HepG2 (cell line): ENCODE measurements around the gene RSPH9. TPM values are rescaled to one million over a fixed set of nuclear protein-coding genes. Genes with fewer than 3 reads are reported as not detected.

Source experiments
- ATF4 ChIP-seq, 2 experiments: fragments of 450-650 bp in 1 of 2; sonication (generic) in 1 of 2; formaldehyde crosslinking; IDR thresholded peaks; 2 replicates each; pipeline versions ENCODE4 v1.5.0 to v1.8.0; 2020 to 2022; ENCODE audit warnings: mild to moderate bottlenecking in 1 of 2, missing genetic modification reagents in 1 of 2
- HMGXB3 ChIP-seq: sonication (generic); formaldehyde crosslinking; IDR thresholded peaks from 2 replicates; pipeline ENCODE4 v1.4.0; 2020; ENCODE audit warnings: missing genetic modification reagents, borderline replicate concordance
- HNF1B ChIP-seq: sonication (generic); formaldehyde crosslinking; IDR thresholded peaks from 2 replicates; pipeline ENCODE4 v1.5.1; 2020; ENCODE audit warnings: mild to moderate bottlenecking, moderate library complexity, missing genetic modification reagents
- IRF1 ChIP-seq: sonication (generic); formaldehyde crosslinking; IDR thresholded peaks from 2 replicates; pipeline ENCODE4 v1.4.0; 2020; ENCODE audit warnings: low read depth, mild to moderate bottlenecking, missing genetic modification reagents
- IRF2 ChIP-seq: IDR thresholded peaks from 2 replicates; pipeline ENCODE4 v1.6.1; 2018; ENCODE audit warnings: missing genetic modification reagents, missing compliant biosample characterization
- KIAA2018 ChIP-seq: sonication (generic); formaldehyde crosslinking; IDR thresholded peaks from 2 replicates; pipeline ENCODE4 v1.5.0; 2020; ENCODE audit warnings: mild to moderate bottlenecking, missing genetic modification reagents, borderline replicate concordance
- MBNL3 ChIP-seq: fragments of 250-450 bp; sonication (Bioruptor Pico); conservative IDR thresholded peaks from 2 replicates; pipeline ENCODE4 v1.8.0; 2022; ENCODE audit warnings: mild to moderate bottlenecking, inconsistent platforms
- NFIB ChIP-seq: sonication (generic); formaldehyde crosslinking; IDR thresholded peaks from 2 replicates; pipeline ENCODE4 v1.9.0; 2021; ENCODE audit warnings: missing genetic modification reagents, mild to moderate bottlenecking, borderline replicate concordance
- NR1H2 ChIP-seq: sonication (generic); formaldehyde crosslinking; IDR thresholded peaks from 2 replicates; pipeline ENCODE4 v1.8.1; 2022; ENCODE audit warnings: low read depth, missing genetic modification reagents, borderline replicate concordance
- SCMH1 ChIP-seq: sonication (generic); formaldehyde crosslinking; IDR thresholded peaks from 2 replicates; pipeline ENCODE4 v1.9.0; 2021; ENCODE audit warnings: missing genetic modification reagents, mild to moderate bottlenecking, borderline replicate concordance
- SSRP1 ChIP-seq: IDR thresholded peaks from 2 replicates; pipeline ENCODE4 v1.6.1; 2016; ENCODE audit warnings: control low read depth
- ZNF850 ChIP-seq: sonication (generic); formaldehyde crosslinking; conservative IDR thresholded peaks from 2 replicates; pipeline ENCODE4 v1.9.0; 2021; ENCODE audit warnings: mild to moderate bottlenecking, missing genetic modification reagents
- polyA plus RNA-seq, 8 experiments: library from polyadenylated mRNA; depleted of rRNA in 3 of 8; stranded (reverse) in 7 of 8; unstranded in 1 of 8; fragments of >200 nt; fragmentation: Illumina TruSeq in 4 of 8; extraction: Trizol in 4 of 8; gene quantifications; 2 replicates each; pipeline versions ENCODE4 v1.2.1 to v1.2.3, GENCODE V29; 2011 to 2016; ENCODE audit warnings: low read depth in 4 of 8, missing spikeins in 1 of 8, mixed read lengths in 1 of 8; ENCODE audit not compliant: insufficient read depth in 1 of 8
- total RNA-seq, 5 experiments: library from RNA; depleted of rRNA; stranded (reverse); fragments of >200 nt; fragmentation: Illumina TruSeq; extraction: Trizol; gene quantifications; 2 replicates each; pipeline ENCODE4 v1.2.3, GENCODE V29; 2016; ENCODE audit warnings: low read depth in 1 of 5

Gene RSPH9
- total and polyA plus RNA-seq, 2 of the 13 experiments (the other 11 are each of a cell fraction or from before 2014, with no cell fraction given), result 0.04 TPM; not detected in 1

GRCh38 chr6:43699564-43700186 lies 54.8 kb downstream of the RSPH9 start (continued):
- no peak for TF ChIP-seq NFIB
- TF ChIP-seq IRF2, result peak; percentile 37; the same call in 1 of the 2 replicates
- TF ChIP-seq MBNL3, result no peak
- TF ChIP-seq KIAA2018, result no peak
- TF ChIP-seq HNF1B (CRISPR knock-in tag), result 0 out of 2 replicates have a peak, but pooled peaks have one; percentile 28
- no peak for TF ChIP-seq IRF1 (CRISPR knock-in tag)
- 0 out of 4 replicates have a peak, but pooled peaks of 1 of the 2 experiments have one; percentile 14 for TF ChIP-seq ATF4 (CRISPR knock-in tag; IDR thresholded peaks at IDR 0.05)
- no peak for TF ChIP-seq SSRP1
- no peak for TF ChIP-seq SCMH1 (CRISPR knock-in tag)
- no peak for TF ChIP-seq NR1H2 (CRISPR knock-in tag)
- no peak for TF ChIP-seq ZNF850
- TF ChIP-seq HMGXB3 (CRISPR knock-in tag), result no peak
